ENCODE measurements around the gene MRPL57.
"Not testable (repeated sequence)": the region's sequence is repeated elsewhere in the genome, so short reads cannot be mapped to it uniquely, and the experiment has no call there.

MRPL57 gene

GRCh38 chr13:21152251-21152899, 24.1 kb upstream of the MRPL57 start:
- Histone ChIP-seq H3K9me3 (replicated peaks; ENCODE audit: insufficient read depth, low read length) (no peaks in the 10 kb centered on the region), H3K9me2 (replicated peaks; ENCODE audit: insufficient read depth, low read length) (no peaks in the 10 kb centered on the region), H3K79me2 (ENCODE audit: low read length) (no peaks in the 10 kb centered on the region), H3K4me3 (ENCODE audit: low read length) (no peak overlapping the region), H3K36me3 (replicated peaks; ENCODE audit: insufficient read depth, low read length) (no peaks in the 10 kb centered on the region), H3K27me3 (replicated peaks; ENCODE audit: insufficient read depth, low read length) (no peaks in the 10 kb centered on the region), H4K20me1 (ENCODE audit: insufficient read depth, low read length) (no peaks in the 10 kb centered on the region), H3K4me1 (ENCODE audit: low read length) (0 out of 2 replicates have a peak, but pooled peaks cover 7% of the 10 kb centered on the region), H3F3A (ENCODE audit: insufficient read depth, low read length) (no peaks in the 10 kb centered on the region), H3K27ac (ENCODE audit: low read length) (no peak overlapping the region), H2AFZ (ENCODE audit: low read length) (no peak overlapping the region), H3K9ac (ENCODE audit: low read length) (no peak overlapping the region), H3K4me2 (ENCODE audit: low read depth, low read length) (no peak overlapping the region)
- no peak for DNase-seq
- TF ChIP-seq EZH2phosphoT487 (IDR thresholded peaks at IDR 0.05; ENCODE audit: low read length), result no peak
- no peak for TF ChIP-seq CTCF (IDR thresholded peaks at IDR 0.05; ENCODE audit: low read length)
- no peak for TF ChIP-seq EZH2 (optimal IDR thresholded peaks at IDR 0.05; ENCODE audit: low read depth, low read length)

- Histone ChIP-seq H4K20me1 (ENCODE audit: insufficient read depth, low read length) (no peaks in the 10 kb centered on the region), H3K9me3 (replicated peaks; ENCODE audit: insufficient read depth, low read length) (no peaks in the 10 kb centered on the region), H3K9ac (ENCODE audit: low read length) (no peak overlapping the region), H3K4me2 (ENCODE audit: low read depth, low read length) (no peak overlapping the region), H3K4me1 (ENCODE audit: low read length) (no peaks in the 10 kb centered on the region), H3K27ac (ENCODE audit: low read length) (no peak overlapping the region), H3K36me3 (replicated peaks; ENCODE audit: insufficient read depth, low read length) (no peaks in the 10 kb centered on the region), H3K79me2 (ENCODE audit: low read length) (no peaks in the 10 kb centered on the region), H3F3A (ENCODE audit: insufficient read depth, low read length) (no peaks in the 10 kb centered on the region), H3K27me3 (replicated peaks; ENCODE audit: insufficient read depth, low read length) (no peaks in the 10 kb centered on the region), H3K9me2 (replicated peaks; ENCODE audit: insufficient read depth, low read length) (no peaks in the 10 kb centered on the region), H2AFZ (ENCODE audit: low read length) (no peak overlapping the region), H3K4me3 (ENCODE audit: low read length) (no peak overlapping the region)
- no peak for DNase-seq
- no peak for TF ChIP-seq EZH2 (optimal IDR thresholded peaks at IDR 0.05; ENCODE audit: low read depth, low read length)
- TF ChIP-seq CTCF (IDR thresholded peaks at IDR 0.05; ENCODE audit: low read length), result no peak
- TF ChIP-seq EZH2phosphoT487 (IDR thresholded peaks at IDR 0.05; ENCODE audit: low read length), result no peak
Measured at GRCh38 chr13:21164631-21165030, 11.8 kb upstream of the MRPL57 start.

DNA sequence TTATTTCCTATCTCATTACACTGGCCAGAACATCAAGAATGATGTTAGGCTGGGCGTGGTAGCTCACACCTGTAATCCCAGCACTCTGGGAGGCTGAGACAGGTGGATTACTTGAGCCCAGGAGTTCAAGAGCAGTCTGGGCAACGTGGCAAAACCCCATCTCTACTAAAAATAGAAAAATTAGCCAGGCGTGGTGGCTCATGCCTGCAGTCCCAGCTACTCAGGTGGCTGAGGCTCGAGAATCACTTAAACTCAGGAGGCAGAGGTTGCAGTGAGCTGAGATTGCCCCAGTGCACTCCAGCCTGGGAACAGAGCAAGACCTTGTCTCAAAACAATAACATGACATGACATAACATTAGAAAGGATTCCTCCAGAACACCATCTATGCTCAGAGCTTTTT, 10.9 kb upstream of the MRPL57 start:
- H3K79me2 ChIP-seq (ENCODE audit: low read length); H3K27ac ChIP-seq (ENCODE audit: low read length); H3K36me3 ChIP-seq (replicated peaks; ENCODE audit: insufficient read depth, low read length); H2AFZ ChIP-seq (ENCODE audit: low read length); H3K4me1 ChIP-seq (ENCODE audit: low read length); H4K20me1 ChIP-seq (ENCODE audit: insufficient read depth, low read length); H3K27me3 ChIP-seq (replicated peaks; ENCODE audit: insufficient read depth, low read length); H3K9me3 ChIP-seq (replicated peaks; ENCODE audit: insufficient read depth, low read length); H3K4me2 ChIP-seq (ENCODE audit: low read depth, low read length); H3F3A ChIP-seq (ENCODE audit: insufficient read depth, low read length); H3K9ac ChIP-seq (ENCODE audit: low read length); H3K9me2 ChIP-seq (replicated peaks; ENCODE audit: insufficient read depth, low read length); H3K4me3 ChIP-seq (ENCODE audit: low read length); DNase-seq: not testable (repeated sequence)

DNA sequence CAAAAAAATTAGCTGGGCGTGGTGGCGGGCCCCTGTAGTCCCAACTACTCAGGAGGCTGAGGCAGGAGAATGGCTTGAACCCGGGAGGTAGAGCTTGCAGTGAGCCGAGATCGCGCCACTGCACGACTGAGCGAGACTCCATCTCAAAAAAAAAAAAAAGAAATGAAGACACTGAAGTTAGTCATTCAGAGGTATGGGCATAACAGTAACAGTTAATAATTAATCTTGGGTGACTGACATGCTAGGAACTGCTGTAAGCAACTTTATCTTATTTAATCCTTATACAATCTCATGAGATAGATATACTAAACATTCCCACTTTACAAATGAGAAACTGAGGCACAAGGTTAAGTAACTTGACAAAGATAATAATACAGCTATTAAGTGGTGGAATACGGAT, 5.0 kb upstream of the MRPL57 start:
- no peaks in the 10 kb centered on the region for H3F3A ChIP-seq (ENCODE audit: insufficient read depth, low read length)
- TF ChIP-seq EZH2phosphoT487 (IDR thresholded peaks at IDR 0.05; ENCODE audit: low read length) (no peak), EZH2 (optimal IDR thresholded peaks at IDR 0.05; ENCODE audit: low read depth, low read length) (no peak), CTCF (IDR thresholded peaks at IDR 0.05; ENCODE audit: low read length) (no peak)
- H3K9me3 ChIP-seq (replicated peaks; ENCODE audit: insufficient read depth, low read length), result no peaks in the 10 kb centered on the region
- no peaks in the 10 kb centered on the region for H4K20me1 ChIP-seq (ENCODE audit: insufficient read depth, low read length)
- H3K27ac ChIP-seq (ENCODE audit: low read length), result no peak overlapping the region
- no peak overlapping the region for H3K9ac ChIP-seq (ENCODE audit: low read length)
- H3K4me2 ChIP-seq (ENCODE audit: low read depth, low read length), result no peak overlapping the region
- no peak overlapping the region for H3K4me3 ChIP-seq (ENCODE audit: low read length)
- H3K4me1 ChIP-seq (ENCODE audit: low read length), result no peaks in the 10 kb centered on the region
- peaks cover 38% of the 10 kb centered on the region for H3K79me2 ChIP-seq (ENCODE audit: low read length)
- H3K27me3 ChIP-seq (replicated peaks; ENCODE audit: insufficient read depth, low read length), result no peaks in the 10 kb centered on the region
- no peaks in the 10 kb centered on the region for H3K9me2 ChIP-seq (replicated peaks; ENCODE audit: insufficient read depth, low read length)
- DNase-seq, result no peak
- no peaks in the 10 kb centered on the region for H3K36me3 ChIP-seq (replicated peaks; ENCODE audit: insufficient read depth, low read length)
- H2AFZ ChIP-seq (ENCODE audit: low read length), result no peak overlapping the region

GRCh38 chr13:21173767-21174166, 2.7 kb upstream of the MRPL57 start:
- H4K20me1 ChIP-seq (ENCODE audit: insufficient read depth, low read length); H3K36me3 ChIP-seq (replicated peaks; ENCODE audit: insufficient read depth, low read length); H3K27me3 ChIP-seq (replicated peaks; ENCODE audit: insufficient read depth, low read length); H2AFZ ChIP-seq (ENCODE audit: low read length); H3K4me2 ChIP-seq (ENCODE audit: low read depth, low read length); H3K27ac ChIP-seq (ENCODE audit: low read length); H3K9me2 ChIP-seq (replicated peaks; ENCODE audit: insufficient read depth, low read length); H3K4me3 ChIP-seq (ENCODE audit: low read length); H3K9ac ChIP-seq (ENCODE audit: low read length); H3F3A ChIP-seq (ENCODE audit: insufficient read depth, low read length); H3K4me1 ChIP-seq (ENCODE audit: low read length); DNase-seq; H3K9me3 ChIP-seq (replicated peaks; ENCODE audit: insufficient read depth, low read length): not testable (repeated sequence)
- peaks cover 51% of the 10 kb centered on the region for H3K79me2 ChIP-seq (ENCODE audit: low read length)

Measured in MM.1S (cell line).